Spleen (tissue), 7 donors: ENCODE data around the gene PAFAH1B1.

Experiments used
- CTCF ChIP-seq, 11 experiments: fragments of 200-600 bp in 7 of 11; fragments of 450-650 bp in 4 of 11; sonication (generic) in 4 of 11; IDR thresholded peaks in 8 of 11; conservative IDR thresholded peaks in 3 of 11; 1 replicate in 7 of 11; 2 replicates in 4 of 11; pipeline versions ENCODE4 v1.4.0 to v1.8.0; 2016 to 2021; ENCODE audit warnings: antibody characterized with exemption in 11 of 11, inconsistent platforms in 4 of 11, mild to moderate bottlenecking in 1 of 11
- POLR2A ChIP-seq, 3 donors: fragments of 450-650 bp; IDR thresholded peaks; one replicate each; pipeline ENCODE4 v1.5.1; 2017; ENCODE audit warnings: antibody characterized with exemption in 3 of 3, mild to moderate bottlenecking in 1 of 3
- donor health status: DM: no; HTN: no; CAD: no; lungs with moderate emphysema.
- donor health status: DM: no; HTN: no; CAD: no.
- donor health status: DM: no; HTN: no; CAD: no.

DNA sequence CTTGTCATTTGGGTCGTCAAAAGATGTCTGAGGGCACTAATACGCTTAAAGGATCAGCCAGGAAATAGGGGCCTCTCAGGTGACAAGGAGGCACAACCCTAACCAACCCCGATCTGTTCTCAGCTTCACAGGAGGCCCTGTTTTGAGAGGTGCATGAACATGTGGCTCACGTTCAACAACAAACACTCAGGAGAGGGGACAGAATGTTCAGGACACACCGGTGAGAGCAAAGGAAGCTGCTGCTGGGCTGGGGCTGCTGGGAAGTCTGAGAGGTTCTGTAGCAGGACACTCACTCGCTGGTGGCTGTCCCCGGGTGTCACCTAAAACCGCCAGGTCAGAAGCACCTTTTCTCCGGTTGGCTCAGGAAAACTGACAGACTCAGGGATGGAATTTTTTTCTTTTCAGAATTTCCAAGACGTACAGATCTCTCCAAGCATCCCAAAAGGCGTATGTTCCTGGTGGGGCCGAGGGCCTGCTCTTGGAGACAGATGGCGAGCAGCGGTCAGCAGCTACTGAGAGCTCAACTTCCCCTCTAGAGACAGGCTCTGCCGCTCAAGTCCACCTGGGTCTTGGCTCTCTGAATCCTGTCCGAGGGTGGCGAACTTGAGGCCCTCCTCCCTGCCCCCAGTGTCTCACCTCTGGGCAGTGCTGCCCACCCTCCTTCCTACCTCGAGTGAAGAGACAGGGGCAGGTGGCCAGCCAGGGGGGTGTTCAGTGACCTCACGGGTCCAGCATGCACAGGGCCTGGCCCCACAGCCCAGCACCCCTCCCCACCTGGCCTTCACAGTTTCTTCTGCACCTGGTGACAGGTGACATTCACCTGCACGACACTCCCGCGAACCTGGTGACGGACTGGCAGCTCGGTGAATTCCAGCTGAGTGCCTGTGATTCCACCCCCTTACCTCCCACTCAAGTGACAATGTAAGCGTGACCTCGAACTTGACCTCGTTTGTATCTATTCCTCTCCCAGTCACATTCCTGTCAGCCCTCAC lies 95.2 kb downstream of the PAFAH1B1 start:
- TF ChIP-seq CTCF (IDR thresholded peaks at IDR 0.05 in 8 of 11, conservative IDR thresholded peaks at IDR 0.05 in 3 of 11) (no peak), POLR2A (IDR thresholded peaks at IDR 0.05) (no peak)
